ENCODE measurements around the gene AKAP13. TPM values are rescaled to one million over a fixed set of nuclear protein-coding genes. Genes with fewer than 3 reads are reported as not detected.

Gene AKAP13
- total and polyA plus RNA-seq, 2 donors (not counting 1 experiment from before 2014, with no cell fraction given): 73.8 to 358 TPM

DNA sequence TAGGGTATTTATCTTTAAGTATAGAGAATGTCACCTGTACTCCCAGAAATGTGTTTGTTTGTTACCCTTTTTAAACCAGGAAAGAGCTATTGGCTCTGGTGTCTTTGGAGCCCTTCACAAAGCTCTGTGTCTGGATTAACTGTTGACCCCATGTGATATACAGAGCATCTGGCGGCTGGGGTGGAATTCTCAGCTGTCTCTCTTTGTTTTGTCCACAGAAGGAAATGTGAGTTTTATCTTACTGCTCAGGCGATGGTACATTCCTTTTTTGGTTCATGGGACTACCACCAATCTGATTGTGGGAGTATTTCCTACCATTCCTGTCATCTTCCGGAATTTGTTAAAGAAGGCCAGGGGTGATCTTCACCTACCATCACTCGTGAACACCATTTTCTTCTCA lies 120.3 kb downstream of the AKAP13 start:
- no peak overlapping the region for H2AFZ ChIP-seq (ENCODE audit: insufficient read depth, low read depth, low read length, poor library complexity, severe bottlenecking)
- no peak overlapping the region for H3K9ac ChIP-seq (ENCODE audit: low read length)
- intact Hi-C loops (cut with micrococcal nuclease): no loop called here
- no peak overlapping the region for H3K27ac ChIP-seq (ENCODE audit: low read length in 2 of 2)
- 100% methylated on average over 1 of the region's 4 CpGs for WGBS (ENCODE audit: insufficient coverage)
- CTCF ChIA-PET: interaction anchor here (1.0 to 2.2 kb wide), 3 partner anchors 15 to 204 kb away, joined by 3 to 8 read pairs (median 7); no protein-coding TSS in a partner anchor
- peaks cover 27 to 35% of the 10 kb centered on the region in 2 donors for H3K4me1 ChIP-seq (ENCODE audit: control insufficient read depth in 2 of 2, insufficient read depth in 2 of 2, low read length in 2 of 2)
- ATAC-seq (ENCODE audit: low read depth) (no peak), DNase-seq (no peak)
- POLR2A ChIA-PET: interaction anchor here (0.6 kb wide), 1 partner anchor 192 kb away, joined by 3 read pairs; no protein-coding TSS in a partner anchor
- peaks cover 2 to 3% of the 10 kb centered on the region in 2 experiments for H3K36me3 ChIP-seq (replicated peaks in 1 of 2; ENCODE audit: control extremely low read depth in 1 of 2, control insufficient read depth in 1 of 2, extremely low read depth in 1 of 2, insufficient read depth in 2 of 2, low read length in 1 of 2)
- H3K27me3 Mint-ChIP-seq: no peaks in the 10 kb centered on the region
- H3K9me3 ChIP-seq (ENCODE audit: control extremely low read depth in 1 of 3, control insufficient read depth in 2 of 3, insufficient read depth in 1 of 3, low read length in 2 of 3): no peaks in the 10 kb centered on the region
- H3K4me2 ChIP-seq (replicated peaks; ENCODE audit: low read depth, low read length, poor library complexity, severe bottlenecking): no peak overlapping the region
- H3K27me3 ChIP-seq (replicated peaks in 1 of 4; ENCODE audit: control extremely low read depth in 1 of 4, control insufficient read depth in 3 of 4, insufficient read depth in 4 of 4, low read length in 3 of 4): no peaks in the 10 kb centered on the region
- H3K4me3 ChIP-seq (ENCODE audit: control extremely low read depth in 1 of 5, extremely low read depth in 1 of 5, insufficient read depth in 1 of 5, low read depth in 2 of 5, low read length in 4 of 5): no peak overlapping the region
- H3K9me3 Mint-ChIP-seq (ENCODE audit: insufficient read depth): no peaks in the 10 kb centered on the region
- H4K20me1 ChIP-seq (ENCODE audit: control insufficient read depth, insufficient read depth, low read length, poor library complexity, severe bottlenecking): peaks cover 89% of the 10 kb centered on the region
- H3K4me1 Mint-ChIP-seq: peaks cover 60% of the 10 kb centered on the region
- peaks cover 89% of the 10 kb centered on the region for H3K79me2 ChIP-seq (ENCODE audit: control insufficient read depth, insufficient read depth, low read length)
- H3K4me3 Mint-ChIP-seq: no peak overlapping the region
- peak overlapping the region; percentile 18 for H3K27ac Mint-ChIP-seq
- TF ChIP-seq EZH2 (IDR thresholded peaks at IDR 0.05; ENCODE audit: borderline replicate concordance, insufficient read depth, low read depth, low read length, poor library complexity, severe bottlenecking): no peak
- TF ChIP-seq, protein P1, sequence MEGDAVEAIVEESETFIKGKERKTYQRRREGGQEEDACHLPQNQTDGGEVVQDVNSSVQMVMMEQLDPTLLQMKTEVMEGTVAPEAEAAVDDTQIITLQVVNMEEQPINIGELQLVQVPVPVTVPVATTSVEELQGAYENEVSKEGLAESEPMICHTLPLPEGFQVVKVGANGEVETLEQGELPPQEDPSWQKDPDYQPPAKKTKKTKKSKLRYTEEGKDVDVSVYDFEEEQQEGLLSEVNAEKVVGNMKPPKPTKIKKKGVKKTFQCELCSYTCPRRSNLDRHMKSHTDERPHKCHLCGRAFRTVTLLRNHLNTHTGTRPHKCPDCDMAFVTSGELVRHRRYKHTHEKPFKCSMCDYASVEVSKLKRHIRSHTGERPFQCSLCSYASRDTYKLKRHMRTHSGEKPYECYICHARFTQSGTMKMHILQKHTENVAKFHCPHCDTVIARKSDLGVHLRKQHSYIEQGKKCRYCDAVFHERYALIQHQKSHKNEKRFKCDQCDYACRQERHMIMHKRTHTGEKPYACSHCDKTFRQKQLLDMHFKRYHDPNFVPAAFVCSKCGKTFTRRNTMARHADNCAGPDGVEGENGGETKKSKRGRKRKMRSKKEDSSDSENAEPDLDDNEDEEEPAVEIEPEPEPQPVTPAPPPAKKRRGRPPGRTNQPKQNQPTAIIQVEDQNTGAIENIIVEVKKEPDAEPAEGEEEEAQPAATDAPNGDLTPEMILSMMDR (IDR thresholded peaks at IDR 0.05): no peak

DNA sequence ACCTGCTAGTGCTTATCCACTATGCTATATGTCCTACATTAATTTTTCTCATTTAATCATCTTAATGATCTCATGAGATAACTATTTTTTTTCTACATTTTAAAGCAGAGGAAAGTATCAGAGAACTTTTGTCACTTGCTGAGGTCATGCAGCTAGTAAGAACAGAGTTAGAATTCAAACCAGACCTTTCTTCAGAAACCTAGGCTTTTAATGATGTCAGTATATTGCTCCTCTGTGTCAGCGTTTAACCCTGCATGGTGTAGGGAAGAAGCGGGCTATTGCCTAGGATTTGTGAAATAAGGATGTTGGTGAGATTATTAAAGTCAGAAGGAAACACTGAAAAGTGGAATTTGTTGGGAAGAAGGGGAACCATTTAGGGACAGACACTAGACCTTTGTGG lies 121.2 kb downstream of the AKAP13 start:
- ATAC-seq (ENCODE audit: low read depth) (no peak), DNase-seq (no peak)
- Histone ChIP-seq H3K27me3 (replicated peaks in 1 of 4; ENCODE audit: control extremely low read depth in 1 of 4, control insufficient read depth in 3 of 4, insufficient read depth in 4 of 4, low read length in 3 of 4) (no peaks in the 10 kb centered on the region), H3K36me3 (replicated peaks in 1 of 2; ENCODE audit: control extremely low read depth in 1 of 2, control insufficient read depth in 1 of 2, extremely low read depth in 1 of 2, insufficient read depth in 2 of 2, low read length in 1 of 2) (peaks cover 2 to 3% of the 10 kb centered on the region in 2 experiments), H3K9ac (ENCODE audit: low read length) (no peak overlapping the region), H3K4me3 (ENCODE audit: control extremely low read depth in 1 of 5, extremely low read depth in 1 of 5, insufficient read depth in 1 of 5, low read depth in 2 of 5, low read length in 4 of 5) (no peak overlapping the region), H4K20me1 (ENCODE audit: control insufficient read depth, insufficient read depth, low read length, poor library complexity, severe bottlenecking) (peaks cover 89% of the 10 kb centered on the region), H3K4me1 (ENCODE audit: control insufficient read depth in 2 of 2, insufficient read depth in 2 of 2, low read length in 2 of 2) (peaks cover 23 to 35% of the 10 kb centered on the region in 2 donors), H3K79me2 (ENCODE audit: control insufficient read depth, insufficient read depth, low read length) (peaks cover 89% of the 10 kb centered on the region), H3K4me2 (replicated peaks; ENCODE audit: low read depth, low read length, poor library complexity, severe bottlenecking) (no peak overlapping the region), H2AFZ (ENCODE audit: insufficient read depth, low read depth, low read length, poor library complexity, severe bottlenecking) (no peak overlapping the region), H3K27ac (ENCODE audit: low read length in 2 of 2) (no peak overlapping the region), H3K9me3 (ENCODE audit: control extremely low read depth in 1 of 3, control insufficient read depth in 2 of 3, insufficient read depth in 1 of 3, low read length in 2 of 3) (no peaks in the 10 kb centered on the region)
- TF ChIP-seq EZH2 (IDR thresholded peaks at IDR 0.05; ENCODE audit: borderline replicate concordance, insufficient read depth, low read depth, low read length, poor library complexity, severe bottlenecking): no peak
- TF ChIP-seq, protein P1 (IDR thresholded peaks at IDR 0.05): no peak
- H3K27ac Mint-ChIP-seq: peak overlapping the region; percentile 39
- H3K4me3 Mint-ChIP-seq: no peak overlapping the region
- no peaks in the 10 kb centered on the region for H3K27me3 Mint-ChIP-seq
- intact Hi-C loops (cut with micrococcal nuclease): no loop called here
- no peaks in the 10 kb centered on the region for H3K9me3 Mint-ChIP-seq (ENCODE audit: insufficient read depth)
- CTCF ChIA-PET: interaction anchor here (1.8 to 2.2 kb wide), 2 partner anchors 16 to 205 kb away, joined by 7 to 8 read pairs; no protein-coding TSS in a partner anchor
- POLR2A ChIA-PET: no interaction called here
- WGBS (ENCODE audit: insufficient coverage): 96% methylated on average over 2 of the region's 2 CpGs
- H3K4me1 Mint-ChIP-seq: peaks cover 57% of the 10 kb centered on the region

All from B cell (primary cell).